ENCODE data around the gene FADS6. TPM values are rescaled to one million over a fixed set of nuclear protein-coding genes. Genes with fewer than 3 reads are reported as not detected.

The FADS6 gene
- total and polyA plus RNA-seq, 12 donors, result not detected

GRCh38 chr17:74864297-74864865 is 29.1 kb downstream of the FADS6 start:
- intact Hi-C loops (cut with DNase I), result loop anchor here (2.0 to 10.0 kb wide), 9 partner anchors 72 to 210 kb away; partner anchors contain the start of gene NHERF1 (in 2 of the 10)
- H3K36me3 ChIP-seq, result peaks cover 0 to 5% (median 0%) of the 10 kb centered on the region in 9 donors

DNA sequence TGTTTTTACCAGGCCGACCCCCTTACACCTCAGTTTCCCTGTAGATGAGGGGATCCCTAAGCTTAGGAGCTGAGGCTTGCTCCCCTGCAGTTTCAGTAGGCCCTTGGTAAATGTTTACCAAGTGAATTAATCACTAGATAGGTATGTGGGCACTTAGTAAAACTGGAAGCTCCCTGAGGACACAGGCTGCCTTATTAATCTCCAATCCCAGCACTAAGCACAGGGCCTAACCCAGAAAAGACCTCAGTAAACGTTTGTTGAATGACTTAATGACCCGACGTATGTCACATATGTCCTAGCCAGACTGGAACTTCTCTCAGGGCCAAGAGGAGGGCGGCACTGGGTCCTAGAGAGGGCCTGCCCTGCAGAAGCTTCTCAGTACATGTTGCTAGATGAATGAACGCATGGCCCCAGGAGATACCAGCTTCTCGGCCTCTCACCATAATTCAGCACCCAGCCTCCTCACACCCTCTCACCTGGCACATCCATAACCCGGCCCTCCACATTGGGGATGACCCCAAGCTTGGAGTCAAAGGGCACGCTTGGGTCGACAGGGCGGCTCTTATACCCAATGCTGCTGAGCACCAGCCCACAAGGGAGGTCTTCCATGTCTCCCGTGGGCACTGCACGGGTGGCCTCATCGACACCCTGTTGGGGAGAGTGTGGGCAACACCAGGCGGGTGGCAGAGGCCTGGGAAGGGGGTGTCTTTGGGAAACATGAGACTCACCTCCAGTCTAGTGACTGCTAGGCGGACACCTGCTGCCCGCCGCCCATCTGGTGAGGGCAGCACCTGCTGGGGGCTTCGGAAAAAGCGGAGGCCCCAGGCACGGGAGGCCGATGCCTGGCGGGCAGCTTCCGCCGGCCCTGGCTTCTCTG is 29.8 kb downstream of the FADS6 start:
- intact Hi-C loops (cut with DNase I), result loop anchor here (2.0 to 10.0 kb wide), 9 partner anchors 71 to 209 kb away; partner anchors contain the start of gene NHERF1 (in 2 of the 10)
- H3K4me1 ChIP-seq, result peaks cover 9 to 38% (median 26%) of the 10 kb centered on the region in 9 donors
- no peak overlapping the region for H3K27ac ChIP-seq
- no peak for DNase-seq
- H3K27me3 ChIP-seq, result peaks cover 24 to 40% (median 35%) of the 10 kb centered on the region in 7 donors
- 89 to 90% methylated on average over 25 of the region's 25 CpGs for WGBS, 2 donors
- peaks cover 0 to 5% (median 0%) of the 10 kb centered on the region in 9 donors for H3K36me3 ChIP-seq
- H3K9me3 ChIP-seq, result no peaks in the 10 kb centered on the region
- ATAC-seq, result no peak
- TF ChIP-seq, protein P1, sequence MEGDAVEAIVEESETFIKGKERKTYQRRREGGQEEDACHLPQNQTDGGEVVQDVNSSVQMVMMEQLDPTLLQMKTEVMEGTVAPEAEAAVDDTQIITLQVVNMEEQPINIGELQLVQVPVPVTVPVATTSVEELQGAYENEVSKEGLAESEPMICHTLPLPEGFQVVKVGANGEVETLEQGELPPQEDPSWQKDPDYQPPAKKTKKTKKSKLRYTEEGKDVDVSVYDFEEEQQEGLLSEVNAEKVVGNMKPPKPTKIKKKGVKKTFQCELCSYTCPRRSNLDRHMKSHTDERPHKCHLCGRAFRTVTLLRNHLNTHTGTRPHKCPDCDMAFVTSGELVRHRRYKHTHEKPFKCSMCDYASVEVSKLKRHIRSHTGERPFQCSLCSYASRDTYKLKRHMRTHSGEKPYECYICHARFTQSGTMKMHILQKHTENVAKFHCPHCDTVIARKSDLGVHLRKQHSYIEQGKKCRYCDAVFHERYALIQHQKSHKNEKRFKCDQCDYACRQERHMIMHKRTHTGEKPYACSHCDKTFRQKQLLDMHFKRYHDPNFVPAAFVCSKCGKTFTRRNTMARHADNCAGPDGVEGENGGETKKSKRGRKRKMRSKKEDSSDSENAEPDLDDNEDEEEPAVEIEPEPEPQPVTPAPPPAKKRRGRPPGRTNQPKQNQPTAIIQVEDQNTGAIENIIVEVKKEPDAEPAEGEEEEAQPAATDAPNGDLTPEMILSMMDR (IDR thresholded peaks at IDR 0.05), result no peak
- H3K4me3 ChIP-seq, result no peak overlapping the region

More at GRCh38 chr17:74864297-74864865, 29.1 kb downstream of the FADS6 start:
- Histone ChIP-seq H3K27me3 (peaks cover 17 to 33% (median 28%) of the 10 kb centered on the region in 7 donors), H3K4me3 (no peak overlapping the region), H3K4me1 (peaks cover 9 to 37% (median 26%) of the 10 kb centered on the region in 9 donors), H3K27ac (no peak overlapping the region), H3K9me3 (no peaks in the 10 kb centered on the region)
- TF ChIP-seq, protein P1 (IDR thresholded peaks at IDR 0.05), result no peak
- DNase-seq, result no peak
- ATAC-seq, result peak in 1 of 8 donors; percentile 12
- WGBS, 2 donors, result 92% methylated on average over 15 of the region's 15 CpGs

- ATAC-seq, result no peak
- TF ChIP-seq, protein P1 (IDR thresholded peaks at IDR 0.05), result no peak
- no peak for DNase-seq
- Histone ChIP-seq H3K4me3 (no peak overlapping the region), H3K27me3 (peaks cover 24 to 48% (median 37%) of the 10 kb centered on the region in 7 donors), H3K27ac (no peak overlapping the region), H3K4me1 (peaks cover 9 to 33% (median 26%) of the 10 kb centered on the region in 9 donors), H3K36me3 (peaks cover 0 to 5% (median 0%) of the 10 kb centered on the region in 9 donors), H3K9me3 (no peaks in the 10 kb centered on the region)
- 87 to 89% methylated on average over 6 of the region's 6 CpGs for WGBS, 2 donors
- intact Hi-C loops (cut with DNase I), result loop anchor here in 8 of 10 donors (1.0 to 10.0 kb wide), 9 partner anchors 70 to 208 kb away; partner anchors contain the start of gene NHERF1 (in 2 of the 8)
Measured at GRCh38 chr17:74862919-74863318, 30.5 kb downstream of the FADS6 start.

Measured in heart right ventricle (tissue), 16 donors.